AG09319 (cell line): ENCODE measurements around the gene PDSS2.

Experiments used
- DNase-seq: peaks from one replicate; pipeline ENCODE4 v3.0.0-alpha.2; 2010; ENCODE audit warnings: low read depth; ENCODE audit errors: extremely low read depth
- CTCF ChIP-seq: IDR thresholded peaks from 2 replicates; pipeline ENCODE4 v1.5.1; 2011; ENCODE audit warnings: low read depth, mild to moderate bottlenecking, inconsistent platforms, low read length, moderate library complexity

The PDSS2 gene

GRCh38 chr6:107230448-107230847, 228.9 kb downstream of the PDSS2 start:
- DNase-seq: no peak
- no peak for TF ChIP-seq CTCF

DNA sequence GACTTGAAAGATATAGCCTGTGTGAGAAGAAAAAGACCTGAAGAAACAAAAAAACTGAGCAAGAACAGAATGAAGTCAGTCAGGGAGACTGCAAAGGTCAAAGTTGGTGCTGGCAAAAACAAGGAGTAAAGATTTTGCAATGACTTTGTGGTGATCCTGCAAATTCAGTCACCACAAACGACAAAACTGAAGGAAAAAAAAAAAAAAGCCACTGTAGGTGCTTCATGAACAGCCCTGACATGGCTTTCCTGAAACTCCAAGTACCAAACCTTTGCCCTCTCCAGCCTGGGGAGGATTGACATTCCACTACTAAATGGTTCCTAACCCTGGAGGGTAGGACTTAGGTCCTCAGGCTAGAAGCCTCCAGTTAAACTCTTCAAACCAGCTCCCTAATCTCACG, 229.3 kb downstream of the PDSS2 start:
- DNase-seq: no peak
- no peak for TF ChIP-seq CTCF

- DNase-seq: no peak
- no peak for TF ChIP-seq CTCF
These were observed 230.6 kb downstream of the PDSS2 start for GRCh38 chr6:107228754-107229153.

DNA sequence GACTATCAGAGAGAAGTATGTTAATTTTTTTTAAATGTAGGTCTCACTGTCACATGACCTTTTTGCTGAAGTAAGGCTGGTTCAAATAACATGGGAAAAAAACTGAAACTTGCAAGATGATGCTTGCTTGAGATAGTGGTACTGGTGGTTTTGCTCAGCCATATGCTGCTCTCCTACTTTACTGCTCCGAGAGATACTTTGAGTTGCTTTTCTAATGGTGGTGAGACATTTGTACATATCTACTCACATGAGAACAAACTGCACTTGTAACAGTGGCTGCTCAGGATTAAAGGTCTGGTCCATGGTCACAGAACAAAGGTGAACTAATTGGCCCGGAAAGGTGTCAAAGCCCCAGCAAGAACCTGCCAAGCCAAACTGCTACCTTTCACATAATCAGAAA, 237.8 kb downstream of the PDSS2 start:
- no peak for DNase-seq
- TF ChIP-seq CTCF: no peak

- no peak for DNase-seq
- no peak for TF ChIP-seq CTCF
These were observed 239.5 kb downstream of the PDSS2 start for GRCh38 chr6:107219851-107220250.

DNA sequence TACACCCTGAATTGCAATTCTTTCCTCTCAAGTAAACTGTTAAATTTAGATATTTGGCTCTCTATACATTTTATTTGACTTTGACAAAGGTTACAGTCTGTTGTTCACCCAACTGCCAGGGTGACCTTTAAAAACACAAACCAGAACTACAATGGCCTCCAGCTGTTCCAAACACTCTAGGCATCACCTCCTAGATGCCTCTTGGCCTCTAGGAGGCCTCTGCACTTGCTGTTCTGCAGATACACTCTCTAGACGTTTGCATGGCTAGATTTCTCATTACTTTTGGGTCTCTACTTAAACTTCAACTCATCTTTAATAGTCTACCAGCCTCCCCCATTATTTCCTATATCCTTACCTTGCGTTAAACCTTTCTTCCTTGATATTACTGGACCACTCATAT, 241.2 kb downstream of the PDSS2 start:
- TF ChIP-seq CTCF: no peak
- DNase-seq: no peak

DNA sequence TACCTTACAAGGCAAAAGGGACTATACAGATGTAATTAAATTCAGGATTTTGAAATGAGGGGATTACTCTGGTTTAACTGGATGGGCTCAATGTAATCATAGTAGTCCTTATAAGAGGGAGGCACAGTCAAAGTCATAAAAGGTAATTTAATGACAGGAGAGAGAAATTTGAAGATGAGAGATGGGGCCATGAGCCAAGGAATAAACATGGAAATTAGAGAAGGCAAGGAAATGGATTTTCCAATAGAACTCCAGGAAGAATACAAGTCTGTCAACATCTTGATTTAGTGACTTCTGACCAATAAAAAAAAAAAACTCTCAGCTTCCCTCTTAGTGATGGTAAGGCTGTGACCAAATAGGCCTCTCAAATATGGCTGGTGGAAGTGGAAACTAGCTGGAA, 242.1 kb downstream of the PDSS2 start:
- no peak for DNase-seq
- no peak for TF ChIP-seq CTCF
